ENCODE results near the gene OR10G6.
"Not testable (repeated sequence)": the region's sequence is repeated elsewhere in the genome, so short reads cannot be mapped to it uniquely, and the experiment has no call there.

The OR10G6 gene, protein sequence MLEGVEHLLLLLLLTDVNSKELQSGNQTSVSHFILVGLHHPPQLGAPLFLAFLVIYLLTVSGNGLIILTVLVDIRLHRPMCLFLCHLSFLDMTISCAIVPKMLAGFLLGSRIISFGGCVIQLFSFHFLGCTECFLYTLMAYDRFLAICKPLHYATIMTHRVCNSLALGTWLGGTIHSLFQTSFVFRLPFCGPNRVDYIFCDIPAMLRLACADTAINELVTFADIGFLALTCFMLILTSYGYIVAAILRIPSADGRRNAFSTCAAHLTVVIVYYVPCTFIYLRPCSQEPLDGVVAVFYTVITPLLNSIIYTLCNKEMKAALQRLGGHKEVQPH

DNA sequence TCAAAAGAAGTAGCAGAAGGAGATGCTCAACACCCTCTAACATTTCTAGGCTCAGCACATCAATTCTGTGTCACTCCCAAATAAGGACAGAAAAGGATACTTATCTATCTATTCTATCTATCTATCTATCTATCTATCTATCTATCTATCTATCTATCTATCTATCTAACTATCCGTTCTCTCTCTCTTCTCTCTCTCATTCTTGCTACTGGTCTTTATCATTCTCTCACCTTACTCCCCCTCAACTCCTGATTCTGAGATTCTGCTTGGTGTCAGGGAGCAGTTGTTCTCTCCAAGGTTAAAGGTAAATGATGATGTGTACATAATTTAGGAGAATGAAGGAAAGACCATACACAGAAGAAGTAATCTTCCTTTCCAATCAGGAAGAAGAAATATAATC lies at the start of gene OR10G6:
OR10G6 (minus strand) TSS at position 43 of the 400 bp plus-strand sequence; CDS start at position 43, 0 bp downstream.
- no peak for DNase-seq (ENCODE audit: low read depth in 1 of 2, low spot score in 1 of 2)

DNA sequence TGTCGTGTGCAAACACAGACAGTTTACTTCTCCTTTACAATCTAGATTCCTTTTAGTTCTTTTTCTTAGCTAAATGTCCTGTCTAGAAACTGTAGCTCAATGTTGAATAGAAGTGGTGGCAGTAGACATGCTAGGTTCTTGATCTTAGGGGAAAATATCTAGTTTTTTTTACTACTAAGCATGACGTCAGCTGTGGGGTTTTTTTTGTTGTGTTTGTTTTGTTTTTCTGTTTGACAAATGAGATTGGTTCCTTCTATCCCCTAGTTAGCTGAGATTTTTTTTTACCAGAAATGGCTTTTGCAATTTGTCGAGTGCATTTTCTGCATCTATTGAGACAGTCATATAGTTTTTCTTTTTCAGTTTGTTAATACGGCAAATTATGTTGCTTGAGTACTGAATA lies 48.5 kb upstream of the OR10G6 start:
- DNase-seq (ENCODE audit: low read depth in 1 of 2, low spot score in 1 of 2) = no peak

DNA sequence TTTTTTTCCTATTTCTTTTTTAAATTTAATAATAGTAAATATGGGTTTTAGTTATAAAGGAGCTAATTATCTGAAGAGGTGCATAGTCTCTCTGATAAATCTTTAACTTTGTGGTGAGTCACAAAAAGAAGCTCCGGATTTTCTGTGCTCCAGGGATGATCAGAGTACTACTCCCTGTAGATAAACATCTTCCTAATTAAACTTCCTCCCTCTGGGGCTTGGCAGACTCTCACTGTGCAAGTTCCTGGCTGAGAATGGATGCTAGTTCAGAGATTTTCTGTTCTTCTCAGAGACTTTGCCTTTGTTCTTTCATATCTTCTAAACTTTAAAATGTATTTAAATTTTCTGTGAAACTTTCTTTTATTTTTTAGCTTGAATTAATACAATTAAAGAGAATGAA lies 46.3 kb upstream of the OR10G6 start, which contains the start of gene OR10G7:
OR10G7 (minus strand) TSS at position 72 of the 400 bp plus-strand sequence. CDS start 2,324 bp downstream, outside the sequence.
- no peak for DNase-seq (ENCODE audit: low read depth in 1 of 2, low spot score in 1 of 2)

DNA sequence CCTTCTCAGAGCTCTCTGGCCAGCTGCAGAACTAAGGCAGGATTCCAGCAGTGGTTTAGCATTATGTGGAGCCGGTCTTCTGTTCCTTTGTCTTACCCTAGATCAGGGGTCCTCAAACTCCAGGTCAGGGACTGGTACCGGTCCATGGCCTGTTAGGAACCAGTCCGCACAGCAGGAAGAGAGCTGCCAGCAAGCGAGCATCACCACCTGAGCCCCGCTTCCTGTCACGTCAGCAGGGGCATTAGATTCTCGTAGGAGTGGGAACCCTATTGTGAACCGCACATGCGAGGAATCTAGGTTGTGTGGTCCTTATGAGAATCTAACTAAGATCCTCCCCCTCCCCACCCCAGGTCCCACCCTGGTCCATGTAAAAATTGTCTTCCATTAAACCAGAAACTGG lies 44.6 kb upstream of the OR10G6 start:
- no peak for DNase-seq (ENCODE audit: low read depth in 1 of 2, low spot score in 1 of 2)

DNA sequence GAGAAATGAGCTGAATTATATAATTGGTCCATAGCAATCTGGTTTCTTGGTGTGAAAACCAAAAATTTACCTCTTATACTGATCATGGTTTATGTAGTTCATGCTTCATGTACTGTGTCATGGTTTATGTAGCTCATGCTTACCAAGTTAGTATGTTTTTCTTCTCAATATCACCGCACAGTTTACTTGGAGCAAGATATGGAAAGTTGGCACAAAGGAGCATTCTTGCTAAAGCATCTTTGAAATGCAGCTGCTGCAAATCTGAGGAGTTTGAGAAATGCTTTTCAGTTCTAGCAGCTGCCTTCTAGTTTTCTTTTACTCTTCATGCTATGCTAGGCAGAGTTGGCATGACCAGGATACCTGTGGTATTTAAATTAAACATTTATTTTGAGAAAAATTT lies 41.7 kb upstream of the OR10G6 start:
- no peak for DNase-seq (ENCODE audit: low read depth in 1 of 2, low spot score in 1 of 2)

DNA sequence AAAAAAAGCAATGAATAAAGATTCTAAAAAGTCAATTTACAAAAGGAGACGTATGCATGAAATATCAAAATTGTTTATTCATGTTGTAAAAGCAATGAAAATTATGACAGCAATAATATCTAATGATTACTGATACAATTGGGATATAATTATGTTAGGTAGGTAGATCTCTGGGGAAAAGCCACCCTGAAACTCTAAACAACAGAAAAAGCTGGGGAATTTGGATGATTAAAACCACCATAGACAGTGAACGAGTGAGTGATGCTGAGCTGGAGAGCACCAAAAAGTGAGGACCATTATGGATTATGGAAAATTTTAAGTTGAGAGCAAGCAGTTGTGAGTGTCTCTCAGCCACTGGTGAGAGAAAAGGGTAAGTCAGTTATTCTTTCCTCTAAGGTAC lies 31.5 kb upstream of the OR10G6 start, which contains the start of gene OR10G8:
OR10G8 (plus strand) TSS at position 301 of the 400 bp plus-strand sequence. CDS start 2,825 bp downstream, outside the sequence.
- no peak for DNase-seq (ENCODE audit: low read depth in 1 of 2, low spot score in 1 of 2)

DNA sequence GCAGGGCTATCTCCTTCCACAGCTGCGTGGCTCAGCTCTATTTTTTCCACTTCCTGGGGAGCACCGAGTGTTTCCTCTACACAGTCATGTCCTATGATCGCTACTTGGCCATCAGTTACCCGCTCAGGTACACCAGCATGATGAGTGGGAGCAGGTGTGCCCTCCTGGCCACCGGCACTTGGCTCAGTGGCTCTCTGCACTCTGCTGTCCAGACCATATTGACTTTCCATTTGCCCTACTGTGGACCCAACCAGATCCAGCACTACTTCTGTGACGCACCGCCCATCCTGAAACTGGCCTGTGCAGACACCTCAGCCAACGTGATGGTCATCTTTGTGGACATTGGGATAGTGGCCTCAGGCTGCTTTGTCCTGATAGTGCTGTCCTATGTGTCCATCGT lies 20.9 kb upstream of the OR10G6 start:
- not testable (repeated sequence) for DNase-seq (ENCODE audit: low read depth in 1 of 2, low spot score in 1 of 2)

DNA sequence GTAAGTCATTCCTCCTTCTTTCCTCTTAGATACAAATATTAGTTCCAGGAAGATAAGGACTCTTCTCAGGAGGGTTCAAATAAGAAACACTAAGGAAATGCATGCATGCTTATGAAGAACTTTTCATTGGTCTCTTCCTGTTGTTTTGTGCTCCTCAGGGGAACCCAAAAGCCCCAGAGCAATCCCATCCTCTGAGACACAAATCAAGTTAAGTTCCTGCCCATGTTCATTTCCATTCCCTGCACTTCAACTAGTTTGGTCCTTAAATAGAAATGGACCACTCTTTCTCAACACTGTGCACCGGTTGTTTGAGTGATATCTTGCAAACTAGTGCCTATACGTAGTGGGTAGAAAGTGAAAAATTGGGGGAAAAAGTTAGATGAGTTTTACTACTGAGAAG lies 17.7 kb upstream of the OR10G6 start, which contains the start of gene OR10G4:
OR10G4 (plus strand) TSS at position 301 of the 400 bp plus-strand sequence. CDS start 2,578 bp downstream, outside the sequence.
- DNase-seq (ENCODE audit: low read depth in 1 of 2, low spot score in 1 of 2) = no peak

DNA sequence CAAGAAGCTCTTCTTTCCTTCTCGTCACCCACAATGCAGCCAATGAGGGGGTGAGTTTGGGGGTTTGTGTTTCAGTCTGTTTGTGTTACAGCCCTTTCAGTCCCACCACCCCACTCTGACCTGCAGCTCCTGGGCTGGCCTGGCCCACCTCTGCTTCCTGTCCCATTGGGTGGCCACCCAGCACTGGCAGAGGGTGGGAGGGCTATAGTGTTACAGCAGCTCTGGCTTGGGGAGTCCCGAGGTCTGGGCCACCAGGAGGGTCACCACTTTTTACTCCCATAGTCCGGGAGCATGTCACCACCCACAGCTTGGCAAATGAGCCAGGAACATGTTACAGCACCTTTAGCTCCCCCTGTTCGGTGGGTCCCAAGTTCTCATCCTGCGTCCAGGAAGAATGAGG lies 15.7 kb downstream of the OR10G6 start:
- no peak for DNase-seq (ENCODE audit: low read depth in 1 of 2, low spot score in 1 of 2)

DNA sequence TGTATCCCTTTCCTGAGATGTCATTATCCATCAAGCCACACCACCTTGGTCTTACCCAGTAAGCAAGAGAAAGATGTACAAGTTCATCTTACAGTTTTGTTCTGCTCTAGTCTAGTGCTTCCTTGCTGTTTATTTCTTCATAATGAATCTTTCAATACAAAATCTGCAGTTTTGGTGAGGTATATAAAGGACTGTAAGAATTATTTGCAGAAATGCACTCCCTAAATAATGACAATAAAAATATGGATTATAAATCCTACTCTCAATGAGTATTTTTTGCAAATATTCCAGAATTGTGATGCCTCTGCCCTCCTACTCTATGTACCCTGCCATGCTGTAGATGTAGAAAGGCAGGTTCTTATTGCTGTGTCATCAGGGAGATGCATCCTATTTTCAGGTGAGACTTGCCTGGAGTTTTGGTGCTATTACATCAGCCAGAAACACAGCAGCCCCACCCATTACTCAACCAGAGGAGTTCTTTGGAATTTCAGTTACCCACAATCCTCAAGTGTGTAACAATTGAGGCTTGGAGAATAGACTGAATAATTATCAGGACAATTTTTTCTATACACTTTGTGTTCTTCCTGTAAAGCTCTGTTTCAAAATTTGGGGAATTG lies 17.1 kb downstream of the OR10G6 start, which contains the start of gene OR10S1:
OR10S1 (minus strand) TSS at position 51 of the 617 bp plus-strand sequence. CDS start 117 bp downstream, outside the sequence.
- no peak for DNase-seq (ENCODE audit: low read depth in 1 of 2, low spot score in 1 of 2)

DNA sequence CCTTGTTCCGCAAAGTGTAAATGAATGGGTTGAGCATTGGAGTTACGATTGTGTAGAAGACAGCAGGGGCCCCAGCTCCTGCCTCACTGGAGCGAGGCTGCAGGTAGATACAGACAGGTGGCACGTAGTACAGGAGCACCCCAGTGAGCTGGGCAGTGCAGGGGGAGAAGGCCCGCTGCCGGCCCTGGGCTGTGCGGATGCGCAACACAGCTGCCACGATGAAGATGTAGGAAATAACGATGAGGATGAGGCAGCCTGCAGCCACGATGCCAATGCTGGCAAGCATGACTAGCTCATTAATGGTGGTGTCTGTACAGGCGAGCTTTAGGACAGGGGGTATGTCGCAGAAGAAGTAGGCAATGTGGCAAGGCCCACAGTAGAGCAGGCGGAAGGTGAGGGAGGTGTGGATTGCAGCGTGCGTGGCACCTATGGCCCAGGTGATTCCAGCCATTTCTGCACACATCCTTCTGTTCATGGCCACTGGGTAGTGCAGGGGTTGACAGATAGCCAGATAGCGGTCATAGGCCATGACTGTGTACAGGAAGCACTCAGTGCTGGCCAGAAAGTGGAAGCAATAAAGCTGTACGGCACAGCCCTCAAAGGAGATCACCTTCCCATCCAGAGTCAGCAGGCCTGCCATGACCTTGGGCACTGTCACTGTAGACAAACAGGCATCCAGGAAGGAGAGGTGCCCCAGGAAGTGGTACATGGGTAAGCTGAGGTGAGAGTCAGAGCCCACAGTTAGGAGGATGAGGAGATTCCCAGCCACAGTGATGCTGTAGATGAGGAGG lies 18.0 kb downstream of the OR10G6 start:
- DNase-seq (ENCODE audit: low read depth in 1 of 2, low spot score in 1 of 2) = no peak

DNA sequence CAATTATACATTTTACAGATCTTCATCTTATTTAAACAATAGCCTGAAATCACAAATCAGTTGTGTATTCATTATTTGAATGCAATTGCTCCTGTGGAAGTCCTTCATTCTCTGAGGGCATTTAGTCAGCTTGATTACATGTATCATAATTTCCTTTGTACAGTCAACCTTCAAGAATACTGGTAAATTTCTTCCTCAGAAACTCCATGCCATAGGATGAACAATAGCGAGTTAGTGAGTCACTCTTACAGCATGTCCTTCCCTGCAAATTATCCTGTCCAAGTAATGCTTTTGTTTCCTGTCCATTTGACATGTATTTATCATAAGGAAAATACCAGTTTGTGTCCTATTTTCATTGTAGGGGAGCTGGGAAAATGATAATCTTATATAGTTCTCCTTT lies 21.1 kb downstream of the OR10G6 start:
- DNase-seq (ENCODE audit: low read depth in 1 of 2, low spot score in 1 of 2) = no peak

DNA sequence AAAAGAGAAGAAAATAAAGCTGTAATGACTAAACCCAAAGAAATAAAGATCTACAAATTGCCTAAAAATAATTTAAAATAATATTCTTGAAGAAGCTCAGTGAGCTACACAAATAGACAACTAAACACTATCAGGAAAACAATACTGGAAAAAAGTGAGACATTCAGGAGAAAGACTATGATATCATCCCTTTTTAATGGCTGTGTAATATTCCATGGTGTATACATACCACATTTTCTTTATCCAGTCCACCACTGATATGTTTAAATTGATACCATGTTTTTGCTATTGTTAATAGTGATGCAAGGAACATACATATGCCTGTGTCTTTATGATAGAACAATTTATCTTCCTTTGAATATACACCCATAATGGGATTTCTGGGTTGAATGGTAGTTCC lies 38.2 kb downstream of the OR10G6 start:
- DNase-seq (ENCODE audit: low read depth in 1 of 2, low spot score in 1 of 2) = no peak

DNA sequence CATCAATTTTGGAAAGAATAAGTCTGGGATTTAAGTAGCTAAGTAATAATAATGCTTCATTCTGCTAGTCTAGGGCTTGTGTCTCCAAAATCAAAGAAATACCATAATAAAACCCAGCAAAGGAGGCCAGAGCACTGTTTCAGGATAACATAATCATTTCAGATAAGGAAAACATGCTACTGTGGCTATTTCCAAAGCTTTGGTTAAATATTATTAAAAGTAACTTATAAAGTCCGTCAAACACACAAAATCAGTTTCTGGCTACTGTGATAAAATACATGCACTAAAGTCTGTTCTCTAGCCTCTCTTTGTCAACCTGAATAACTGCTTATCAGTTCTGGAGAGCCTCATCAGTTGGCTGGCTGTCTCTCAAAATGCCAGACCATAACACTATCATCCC lies 49.8 kb downstream of the OR10G6 start:
- DNase-seq (ENCODE audit: low read depth in 1 of 2, low spot score in 1 of 2) = no peak

Measured in activated T-helper 1 cell treated with anti-CD3 and anti-CD28 coated beads, Interleukin-2, amount 50 U/mL, for 16 hours (primary cell).